KOPT-K1 (cell line): ENCODE data around the gene PCDHGB7.

Experiments
- H3K27ac ChIP-seq: fragments of 200-600 bp; sonication (generic); 2 replicates; pipeline ENCODE4 v1.5.1; 2016; ENCODE audit warnings: antibody characterized with exemption, mild to moderate bottlenecking, low read depth, low read length; ENCODE audit not compliant: poor library complexity, severe bottlenecking
- H3K36me3 ChIP-seq: fragments of 200-600 bp; sonication (generic); 2 replicates; pipeline ENCODE4 v1.5.1; 2017; ENCODE audit warnings: antibody characterized with exemption, mild to moderate bottlenecking, low read length, moderate library complexity; ENCODE audit not compliant: insufficient read depth
- H3K9me3 ChIP-seq: fragments of 200-600 bp; sonication (generic); 2 replicates; pipeline ENCODE4 v1.5.1; 2017; ENCODE audit warnings: antibody characterized with exemption, low read length, mild to moderate bottlenecking; ENCODE audit not compliant: insufficient read depth, poor library complexity, severe bottlenecking

The PCDHGB7 gene

GRCh38 chr5:141434006-141434405 lies 16.5 kb downstream of the PCDHGB7 start:
- Histone ChIP-seq H3K36me3 (no peaks in the 10 kb centered on the region), H3K9me3 (peaks cover 20% of the 10 kb centered on the region), H3K27ac (no peak overlapping the region)

- Histone ChIP-seq H3K27ac (no peak overlapping the region), H3K36me3 (no peaks in the 10 kb centered on the region), H3K9me3 (peaks cover 7% of the 10 kb centered on the region)
These were observed 19.7 kb downstream of the PCDHGB7 start for GRCh38 chr5:141437221-141437620.

- Histone ChIP-seq H3K36me3 (no peaks in the 10 kb centered on the region), H3K27ac (no peak overlapping the region), H3K9me3 (peaks cover 5% of the 10 kb centered on the region)
These were observed 22.1 kb downstream of the PCDHGB7 start for GRCh38 chr5:141439411-141440141.

- Histone ChIP-seq H3K9me3 (peaks cover 5% of the 10 kb centered on the region), H3K27ac (no peak overlapping the region), H3K36me3 (no peaks in the 10 kb centered on the region)
These were observed 22.9 kb downstream of the PCDHGB7 start for GRCh38 chr5:141440341-141440740.

- Histone ChIP-seq H3K36me3 (no peaks in the 10 kb centered on the region), H3K9me3 (peaks cover 5% of the 10 kb centered on the region), H3K27ac (no peak overlapping the region)
These were observed 24.2 kb downstream of the PCDHGB7 start for GRCh38 chr5:141441571-141442170.

GRCh38 chr5:141465351-141465750 lies 47.9 kb downstream of the PCDHGB7 start:
- Histone ChIP-seq H3K36me3 (no peaks in the 10 kb centered on the region), H3K9me3 (no peaks in the 10 kb centered on the region), H3K27ac (no peak overlapping the region)
